Gastrocnemius medialis (tissue), 4 donors: ENCODE data around the gene ADAP1. TPM values are rescaled to one million over a fixed set of nuclear protein-coding genes. Genes with fewer than 3 reads are reported as not detected.

Source experiments
- ATAC-seq, 2 donors: fragments of 150-250 bp; one replicate each; pipeline ENCODE4 v1.9.1; 2016
- DNase-seq, 2 donors: peaks; one replicate each; pipeline ENCODE4 v3.0.0-alpha.2; 2019
- H3K27ac ChIP-seq, 4 donors: fragments of 200-600 bp; sonication (generic); 1 replicate in 1 of 4; 2 replicates in 3 of 4; pipeline ENCODE4 v1.5.1; 2016 to 2018; ENCODE audit warnings: mild to moderate bottlenecking in 2 of 4, moderate library complexity in 1 of 4
- H3K27me3 ChIP-seq, 3 donors: fragments of 200-600 bp; sonication (generic) in 2 of 3; 1 replicate in 1 of 3; 2 replicates in 2 of 3; pipeline versions ENCODE4 v1.5.1 to v1.6.0; 2016 to 2019; ENCODE audit warnings: mild to moderate bottlenecking in 1 of 3, moderate library complexity in 1 of 3
- H3K36me3 ChIP-seq, 2 donors: fragments of 200-600 bp; sonication (generic) in 1 of 2; one replicate each; pipeline ENCODE4 v1.5.1; 2017 to 2018
- H3K4me1 ChIP-seq, 2 donors: fragments of 200-600 bp; sonication (generic) in 1 of 2; one replicate each; pipeline ENCODE4 v1.5.1; 2016 to 2017; ENCODE audit warnings: mild to moderate bottlenecking in 2 of 2
- H3K4me3 ChIP-seq, 4 donors: fragments of 200-600 bp; sonication (generic) in 3 of 4; 1 replicate in 1 of 4; 2 replicates in 3 of 4; pipeline ENCODE4 v1.5.1; 2016 to 2019; ENCODE audit warnings: mild to moderate bottlenecking in 2 of 4
- H3K9me3 ChIP-seq, 3 donors: fragments of 200-600 bp; sonication (generic) in 2 of 3; 1 replicate in 1 of 3; 2 replicates in 2 of 3; pipeline ENCODE4 v1.5.1; 2016 to 2019
- POLR2A ChIP-seq, 2 donors: fragments of 450-650 bp; IDR thresholded peaks; one replicate each; pipeline ENCODE4 v1.6.1; 2017; ENCODE audit warnings: antibody characterized with exemption in 2 of 2, mild to moderate bottlenecking in 2 of 2, moderate library complexity in 2 of 2
- in situ Hi-C, 4 donors: fragments of 200-750 bp; cut with MboI; loops; one replicate each; pipeline versions ENCODE4 v1.15.0 to v1.8.0; 2017; ENCODE audit warnings: low sequenced_read_pairs in 4 of 4
- intact Hi-C: fragments of 100-400 bp; cut with DNase I; formaldehyde crosslinking; loops from one replicate; pipeline ENCODE4 v1.15.1; 2023; ENCODE audit warnings: low total_unique reads
- total RNA-seq, 4 donors: library from RNA; depleted of rRNA; stranded (reverse); fragments of >200 nt; gene quantifications; one replicate each; pipeline versions ENCODE4 v1.1.0 to v1.2.3, GENCODE V29; 2016
- TF ChIP-seq, protein P1 (sequence below), 5 experiments: fragments of 450-650 bp in 3 of 5; fragments of 200-600 bp in 2 of 5; sonication (generic) in 2 of 5; IDR thresholded peaks in 4 of 5; conservative IDR thresholded peaks in 1 of 5; 1 replicate in 4 of 5; 2 replicates in 1 of 5; pipeline ENCODE4 v1.5.1; 2016 to 2019; ENCODE audit warnings: antibody characterized with exemption in 5 of 5, mild to moderate bottlenecking in 3 of 5, moderate library complexity in 3 of 5

Gene ADAP1
- total RNA-seq, 4 donors from 2014 or later, result 0.71 to 5.0 (median 1.1) TPM

DNA sequence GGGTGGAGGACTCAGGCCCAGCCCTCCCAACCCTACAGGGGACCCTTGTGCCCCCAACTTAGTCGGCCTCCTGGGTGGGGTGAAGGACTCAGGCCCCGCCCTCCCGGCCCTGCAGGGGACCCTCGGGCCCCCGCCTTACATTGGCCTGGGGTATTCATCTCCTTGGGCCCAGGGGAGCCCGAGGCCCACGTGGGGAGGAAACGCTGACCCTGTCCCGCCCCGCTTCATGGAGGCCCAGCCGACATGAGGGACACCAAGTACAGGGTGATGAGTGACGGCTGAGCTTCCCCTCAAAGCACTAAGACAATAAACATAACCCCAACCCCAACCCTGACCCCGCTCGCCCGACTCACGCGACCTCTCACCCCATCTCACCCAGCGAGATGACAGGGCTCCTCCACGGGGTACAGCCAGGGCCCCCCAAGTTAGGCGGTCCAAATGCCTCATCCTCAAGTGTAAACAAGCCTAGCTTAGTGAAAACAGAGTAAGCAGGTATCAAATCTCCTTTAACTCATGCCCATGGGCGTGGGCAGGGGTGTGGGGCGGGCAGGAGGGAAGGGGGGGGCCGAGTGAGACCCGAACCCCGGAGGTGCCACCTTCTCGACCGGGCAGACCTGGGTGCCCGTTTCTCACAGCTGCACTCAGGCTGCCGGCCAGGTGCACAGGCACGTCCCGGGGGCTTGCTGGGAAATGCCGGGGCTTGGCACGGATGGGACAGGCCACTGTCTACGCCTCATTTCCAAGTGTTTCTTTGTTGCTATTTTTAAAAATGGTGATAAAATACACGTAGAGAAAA is 36.7 kb upstream of the ADAP1 start:
- TF ChIP-seq, protein P1, sequence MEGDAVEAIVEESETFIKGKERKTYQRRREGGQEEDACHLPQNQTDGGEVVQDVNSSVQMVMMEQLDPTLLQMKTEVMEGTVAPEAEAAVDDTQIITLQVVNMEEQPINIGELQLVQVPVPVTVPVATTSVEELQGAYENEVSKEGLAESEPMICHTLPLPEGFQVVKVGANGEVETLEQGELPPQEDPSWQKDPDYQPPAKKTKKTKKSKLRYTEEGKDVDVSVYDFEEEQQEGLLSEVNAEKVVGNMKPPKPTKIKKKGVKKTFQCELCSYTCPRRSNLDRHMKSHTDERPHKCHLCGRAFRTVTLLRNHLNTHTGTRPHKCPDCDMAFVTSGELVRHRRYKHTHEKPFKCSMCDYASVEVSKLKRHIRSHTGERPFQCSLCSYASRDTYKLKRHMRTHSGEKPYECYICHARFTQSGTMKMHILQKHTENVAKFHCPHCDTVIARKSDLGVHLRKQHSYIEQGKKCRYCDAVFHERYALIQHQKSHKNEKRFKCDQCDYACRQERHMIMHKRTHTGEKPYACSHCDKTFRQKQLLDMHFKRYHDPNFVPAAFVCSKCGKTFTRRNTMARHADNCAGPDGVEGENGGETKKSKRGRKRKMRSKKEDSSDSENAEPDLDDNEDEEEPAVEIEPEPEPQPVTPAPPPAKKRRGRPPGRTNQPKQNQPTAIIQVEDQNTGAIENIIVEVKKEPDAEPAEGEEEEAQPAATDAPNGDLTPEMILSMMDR (IDR thresholded peaks at IDR 0.05 in 4 of 5, conservative IDR thresholded peaks at IDR 0.05 in 1 of 5), result no peak
- TF ChIP-seq POLR2A (IDR thresholded peaks at IDR 0.05), result no peak
- intact Hi-C loops, result no loop called here
- no peaks in the 10 kb centered on the region for H3K36me3 ChIP-seq
- ATAC-seq (no peak), DNase-seq (no peak)
- no peak overlapping the region for H3K27ac ChIP-seq
- in situ Hi-C loops, result loop anchor here (5.0 to 25.0 kb wide), 4 partner anchors 54 to 171 kb away; partner anchors contain the start of genes ZFAND2A (in 2 of the 4) and GPR146 (in 1 of the 4)
- H3K9me3 ChIP-seq, result no peaks in the 10 kb centered on the region
- peaks cover 43 to 64% (median 62%) of the 10 kb centered on the region in 3 donors for H3K27me3 ChIP-seq
- H3K4me1 ChIP-seq, result peaks cover 3% of the 10 kb centered on the region in 2 donors
- no peak overlapping the region for H3K4me3 ChIP-seq

- no peak for DNase-seq
- no peak for TF ChIP-seq POLR2A (IDR thresholded peaks at IDR 0.05)
- TF ChIP-seq, protein P1 (IDR thresholded peaks at IDR 0.05 in 4 of 5, conservative IDR thresholded peaks at IDR 0.05 in 1 of 5), result no peak
- H3K4me3 ChIP-seq, result no peak overlapping the region
- H3K4me1 ChIP-seq, result peaks cover 3% of the 10 kb centered on the region in 2 donors
- H3K9me3 ChIP-seq, result no peaks in the 10 kb centered on the region
- H3K27ac ChIP-seq, result no peak overlapping the region
- peaks cover 46 to 69% (median 69%) of the 10 kb centered on the region in 3 donors for H3K27me3 ChIP-seq
- intact Hi-C loops, result no loop called here
- no peak for ATAC-seq
- in situ Hi-C loops, result loop anchor here (5.0 to 25.0 kb wide), 4 partner anchors 54 to 172 kb away; partner anchors contain the start of genes ZFAND2A (in 2 of the 4) and GPR146 (in 1 of the 4)
- no peaks in the 10 kb centered on the region for H3K36me3 ChIP-seq
Measured at GRCh38 chr7:990352-990932, 36.0 kb upstream of the ADAP1 start.

DNA sequence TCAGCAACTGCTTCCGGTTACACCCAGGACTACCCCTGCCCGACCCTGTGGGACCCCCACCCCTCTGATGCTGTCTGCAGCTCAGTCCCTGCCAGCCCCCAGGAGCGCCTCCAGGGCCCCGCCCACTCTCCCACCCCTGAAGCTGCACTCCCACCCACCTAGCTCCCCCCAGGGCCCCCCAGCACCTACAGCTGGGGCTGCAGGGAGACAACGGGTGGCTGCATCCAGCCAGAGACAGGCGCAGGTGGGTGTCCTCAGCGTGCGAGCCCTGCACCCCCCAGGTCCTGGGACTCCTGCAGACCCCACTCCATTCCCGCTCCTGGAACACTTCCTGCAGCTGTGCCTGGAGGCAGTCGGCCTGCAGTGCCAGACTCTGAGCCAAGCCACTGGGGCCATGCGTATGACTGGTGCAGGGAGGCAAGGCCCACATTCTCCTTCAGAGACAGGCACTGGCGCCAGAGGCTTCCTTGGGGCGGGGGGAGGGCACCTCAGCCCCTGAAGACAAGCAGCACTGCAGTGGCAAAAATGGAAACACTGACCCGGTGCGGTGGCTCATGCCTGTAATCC is 34.6 kb upstream of the ADAP1 start:
- DNase-seq, result no peak
- intact Hi-C loops, result no loop called here
- Histone ChIP-seq H3K9me3 (no peaks in the 10 kb centered on the region), H3K27me3 (peaks cover 52 to 83% (median 77%) of the 10 kb centered on the region in 3 donors), H3K27ac (no peak overlapping the region), H3K36me3 (no peaks in the 10 kb centered on the region), H3K4me3 (no peak overlapping the region), H3K4me1 (peaks cover 3% of the 10 kb centered on the region in 2 donors)
- TF ChIP-seq, protein P1 (IDR thresholded peaks at IDR 0.05 in 4 of 5, conservative IDR thresholded peaks at IDR 0.05 in 1 of 5), result no peak
- no peak for ATAC-seq
- in situ Hi-C loops, result loop anchor here in 2 of 4 donors (25.0 kb wide), 1 partner anchor 173 kb away; the partner anchor contains the start of gene ZFAND2A (in 2 of the 2)

GRCh38 chr7:988426-988911 is 34.0 kb upstream of the ADAP1 start:
- Histone ChIP-seq H3K36me3 (no peaks in the 10 kb centered on the region), H3K27ac (no peak overlapping the region), H3K4me1 (peaks cover 2 to 3% of the 10 kb centered on the region in 2 donors), H3K27me3 (peaks cover 57 to 89% (median 78%) of the 10 kb centered on the region in 3 donors), H3K9me3 (no peaks in the 10 kb centered on the region), H3K4me3 (no peak overlapping the region)
- in situ Hi-C loops, result loop anchor here in 2 of 4 donors (25.0 kb wide), 1 partner anchor 174 kb away; the partner anchor contains the start of gene ZFAND2A (in 2 of the 2)
- DNase-seq (no peak), ATAC-seq (no peak)
- no peak for TF ChIP-seq POLR2A (IDR thresholded peaks at IDR 0.05)
- TF ChIP-seq, protein P1 (IDR thresholded peaks at IDR 0.05 in 4 of 5, conservative IDR thresholded peaks at IDR 0.05 in 1 of 5), result no peak
- intact Hi-C loops, result no loop called here
